ENCODE measurements around the gene GALNT17.

- no peak for TF ChIP-seq YY1 (IDR thresholded peaks at IDR 0.05; ENCODE audit: insufficient read depth, insufficient read length)
- no peak for TF ChIP-seq ZNF274 (IDR thresholded peaks at IDR 0.05; ENCODE audit: low read depth, low read length)
- TF ChIP-seq SUZ12 (IDR thresholded peaks at IDR 0.05; ENCODE audit: extremely low read depth, insufficient read depth, insufficient read length) = no peak
Observed at GRCh38 chr7:71753236-71753635, 621.3 kb downstream of the GALNT17 start.
